ENCODE data around the gene LRRC14B. TPM values are rescaled to one million over a fixed set of nuclear protein-coding genes. Genes with fewer than 3 reads are reported as not detected.

Gene LRRC14B
- polyA plus RNA-seq, 3 donors = not detected

DNA sequence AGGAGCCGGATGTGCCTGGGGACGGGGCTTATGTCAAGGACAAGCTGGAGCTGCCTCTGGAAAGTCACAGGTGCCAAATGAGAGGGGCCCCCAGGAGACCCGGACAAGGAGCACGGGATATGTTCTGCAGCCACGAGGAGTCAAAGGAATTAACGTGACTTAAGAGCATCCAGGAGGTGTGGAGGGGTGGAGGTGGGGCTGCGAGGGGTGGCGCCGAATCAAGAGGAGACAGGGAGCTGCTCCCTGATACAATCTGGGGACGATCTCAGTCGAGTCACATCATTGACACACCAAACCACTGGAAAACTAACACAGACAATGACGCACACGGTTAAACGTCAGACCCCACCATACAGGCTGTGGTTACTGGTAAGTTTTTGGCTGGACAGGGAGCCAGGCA is 16.3 kb downstream of the LRRC14B start:
- Histone ChIP-seq H2AFZ (ENCODE audit: insufficient read depth, low read depth, low read length, poor library complexity, severe bottlenecking) (no peak overlapping the region), H3K4me1 (ENCODE audit: control insufficient read depth in 1 of 2, insufficient read depth in 2 of 2, low read length in 2 of 2) (no peaks in the 10 kb centered on the region), H3K79me2 (ENCODE audit: insufficient read depth, low read length) (no peaks in the 10 kb centered on the region), H3K27me3 (ENCODE audit: control insufficient read depth in 2 of 2, insufficient read depth in 2 of 2, low read length in 2 of 2) (no peaks in the 10 kb centered on the region), H4K20me1 (ENCODE audit: insufficient read depth, low read length) (peaks cover 7% of the 10 kb centered on the region), H3K4me2 (replicated peaks; ENCODE audit: extremely low read depth, low read length, poor library complexity, severe bottlenecking) (no peak overlapping the region), H3K4me3 (replicated peaks in 1 of 3; ENCODE audit: low read depth in 2 of 3, low read length in 3 of 3) (no peak overlapping the region), H3K9me3 (replicated peaks in 1 of 2; ENCODE audit: control insufficient read depth in 1 of 2, insufficient read depth in 1 of 2, low read length in 2 of 2) (no peaks in the 10 kb centered on the region), H3K36me3 (replicated peaks in 1 of 2; ENCODE audit: control insufficient read depth in 1 of 2, insufficient read depth in 2 of 2, low read length in 2 of 2) (peaks cover 22 to 56% of the 10 kb centered on the region in 2 donors), H3K9ac (ENCODE audit: insufficient read depth, low read length, poor library complexity, severe bottlenecking) (no peak overlapping the region), H3K27ac (ENCODE audit: low read depth in 1 of 2, low read length in 2 of 2) (no peak overlapping the region)
- no peak for TF ChIP-seq CTCF (IDR thresholded peaks at IDR 0.05)
- no peak for DNase-seq
- no peaks in the 10 kb centered on the region for H3K27me3 Mint-ChIP-seq (ENCODE audit: low read depth in 3 of 3)
- H3K36me3 Mint-ChIP-seq = peaks cover 46% of the 10 kb centered on the region in 2 donors
- WGBS (ENCODE audit: insufficient coverage) = 98% methylated on average over 6 of the region's 14 CpGs
- no peak overlapping the region for H3K4me3 Mint-ChIP-seq
- no peaks in the 10 kb centered on the region for H3K9me3 Mint-ChIP-seq
- H3K27ac Mint-ChIP-seq = peak overlapping the region in 1 of 7 donors; percentile 38
- H3K4me1 Mint-ChIP-seq = no peaks in the 10 kb centered on the region
- intact Hi-C loops (cut with micrococcal nuclease) = no loop called here

GRCh38 chr5:208449-209114 is 17.3 kb downstream of the LRRC14B start:
- Histone ChIP-seq H3K9ac (ENCODE audit: insufficient read depth, low read length, poor library complexity, severe bottlenecking) (no peak overlapping the region), H3K4me2 (replicated peaks; ENCODE audit: extremely low read depth, low read length, poor library complexity, severe bottlenecking) (no peak overlapping the region), H3K79me2 (ENCODE audit: insufficient read depth, low read length) (peaks cover 1% of the 10 kb centered on the region), H3K4me1 (ENCODE audit: control insufficient read depth in 1 of 2, insufficient read depth in 2 of 2, low read length in 2 of 2) (no peaks in the 10 kb centered on the region), H3K9me3 (replicated peaks in 1 of 2; ENCODE audit: control insufficient read depth in 1 of 2, insufficient read depth in 1 of 2, low read length in 2 of 2) (no peaks in the 10 kb centered on the region), H3K36me3 (replicated peaks in 1 of 2; ENCODE audit: control insufficient read depth in 1 of 2, insufficient read depth in 2 of 2, low read length in 2 of 2) (peaks cover 22 to 51% of the 10 kb centered on the region in 2 donors), H3K27ac (ENCODE audit: low read depth in 1 of 2, low read length in 2 of 2) (no peak overlapping the region), H3K27me3 (ENCODE audit: control insufficient read depth in 2 of 2, insufficient read depth in 2 of 2, low read length in 2 of 2) (no peaks in the 10 kb centered on the region), H2AFZ (ENCODE audit: insufficient read depth, low read depth, low read length, poor library complexity, severe bottlenecking) (no peak overlapping the region), H3K4me3 (replicated peaks in 1 of 3; ENCODE audit: low read depth in 2 of 3, low read length in 3 of 3) (no peak overlapping the region), H4K20me1 (ENCODE audit: insufficient read depth, low read length) (peaks cover 7% of the 10 kb centered on the region)
- H3K27me3 Mint-ChIP-seq (ENCODE audit: low read depth in 3 of 3) = no peaks in the 10 kb centered on the region
- H3K9me3 Mint-ChIP-seq = no peaks in the 10 kb centered on the region
- H3K36me3 Mint-ChIP-seq = peaks cover 45 to 47% of the 10 kb centered on the region in 2 donors
- intact Hi-C loops (cut with micrococcal nuclease) = no loop called here
- TF ChIP-seq CTCF (IDR thresholded peaks at IDR 0.05) = no peak
- 90% methylated on average over 10 of the region's 15 CpGs for WGBS (ENCODE audit: insufficient coverage)
- H3K4me3 Mint-ChIP-seq = no peak overlapping the region
- DNase-seq = no peak
- H3K27ac Mint-ChIP-seq = peak overlapping the region in 1 of 7 donors; percentile 42
- H3K4me1 Mint-ChIP-seq = no peaks in the 10 kb centered on the region

Data from CD14-positive monocyte (primary cell).